Measurements from ENCODE around the gene PCGF2.

- TF ChIP-seq CTCF (IDR thresholded peaks at IDR 0.05) (no peak), POLR2AphosphoS5 (IDR thresholded peaks at IDR 0.05) (no peak), POLR2A (IDR thresholded peaks at IDR 0.05) (no peak)
These were observed 15.5 kb downstream of the PCGF2 start for GRCh38 chr17:38732376-38733281.
